ENCODE data around the gene TRIO.

Gene TRIO

GRCh38 chr5:14247054-14247386 is 103.9 kb downstream of the TRIO start:
- Histone ChIP-seq H3K27ac (ENCODE audit: low read depth, low read length) (no peak overlapping the region), H3K9me3 (ENCODE audit: control insufficient read depth in 1 of 2, low read length in 2 of 2) (no peaks in the 10 kb centered on the region), H3K27me3 (ENCODE audit: control insufficient read depth in 1 of 2, insufficient read depth in 2 of 2, low read length in 2 of 2) (no peaks in the 10 kb centered on the region), H3K36me3 (ENCODE audit: control insufficient read depth in 1 of 2, insufficient read depth in 2 of 2, low read length in 2 of 2) (no peaks in the 10 kb centered on the region), H3K4me3 (ENCODE audit: low read depth in 1 of 2, low read length in 2 of 2) (no peak overlapping the region), H3K4me1 (ENCODE audit: control insufficient read depth in 1 of 2, insufficient read depth in 2 of 2, low read length in 2 of 2) (peaks cover 14 to 21% of the 10 kb centered on the region in 2 donors), H3K9ac (ENCODE audit: low read depth in 1 of 2, low read length in 2 of 2) (no peak overlapping the region)

- Histone ChIP-seq H3K4me3 (ENCODE audit: low read depth in 1 of 2, low read length in 2 of 2) (peak overlapping the region in 1 of 2 donors; percentile 29), H3K27me3 (ENCODE audit: control insufficient read depth in 1 of 2, insufficient read depth in 2 of 2, low read length in 2 of 2) (no peaks in the 10 kb centered on the region), H3K9ac (ENCODE audit: low read depth in 1 of 2, low read length in 2 of 2) (no peak overlapping the region), H3K36me3 (ENCODE audit: control insufficient read depth in 1 of 2, insufficient read depth in 2 of 2, low read length in 2 of 2) (no peaks in the 10 kb centered on the region), H3K27ac (ENCODE audit: low read depth, low read length) (no peak overlapping the region), H3K9me3 (ENCODE audit: control insufficient read depth in 1 of 2, low read length in 2 of 2) (no peaks in the 10 kb centered on the region), H3K4me1 (ENCODE audit: control insufficient read depth in 1 of 2, insufficient read depth in 2 of 2, low read length in 2 of 2) (peaks cover 14 to 21% of the 10 kb centered on the region in 2 donors)
These were observed 106.3 kb downstream of the TRIO start for GRCh38 chr5:14249258-14250082.

GRCh38 chr5:14250084-14250695 is 107.0 kb downstream of the TRIO start:
- peaks cover 14 to 21% of the 10 kb centered on the region in 2 donors for H3K4me1 ChIP-seq (ENCODE audit: control insufficient read depth in 1 of 2, insufficient read depth in 2 of 2, low read length in 2 of 2)
- H3K27me3 ChIP-seq (ENCODE audit: control insufficient read depth in 1 of 2, insufficient read depth in 2 of 2, low read length in 2 of 2) = no peaks in the 10 kb centered on the region
- H3K36me3 ChIP-seq (ENCODE audit: control insufficient read depth in 1 of 2, insufficient read depth in 2 of 2, low read length in 2 of 2) = no peaks in the 10 kb centered on the region
- no peaks in the 10 kb centered on the region for H3K9me3 ChIP-seq (ENCODE audit: control insufficient read depth in 1 of 2, low read length in 2 of 2)
- no peak overlapping the region for H3K27ac ChIP-seq (ENCODE audit: low read depth, low read length)
- H3K4me3 ChIP-seq (ENCODE audit: low read depth in 1 of 2, low read length in 2 of 2) = no peak overlapping the region
- no peak overlapping the region for H3K9ac ChIP-seq (ENCODE audit: low read depth in 1 of 2, low read length in 2 of 2)

- H3K4me3 ChIP-seq (ENCODE audit: low read depth in 1 of 2, low read length in 2 of 2) = no peak overlapping the region
- peaks cover 11 to 21% of the 10 kb centered on the region in 2 donors for H3K4me1 ChIP-seq (ENCODE audit: control insufficient read depth in 1 of 2, insufficient read depth in 2 of 2, low read length in 2 of 2)
- H3K9ac ChIP-seq (ENCODE audit: low read depth in 1 of 2, low read length in 2 of 2) = no peak overlapping the region
These were observed 107.9 kb downstream of the TRIO start for GRCh38 chr5:14250748-14251701.

GRCh38 chr5:14251733-14252132 is 108.6 kb downstream of the TRIO start:
- Histone ChIP-seq H3K9me3 (ENCODE audit: control insufficient read depth in 1 of 2, low read length in 2 of 2) (no peaks in the 10 kb centered on the region), H3K36me3 (ENCODE audit: control insufficient read depth in 1 of 2, insufficient read depth in 2 of 2, low read length in 2 of 2) (no peaks in the 10 kb centered on the region), H3K27ac (ENCODE audit: low read depth, low read length) (no peak overlapping the region), H3K27me3 (ENCODE audit: control insufficient read depth in 1 of 2, insufficient read depth in 2 of 2, low read length in 2 of 2) (no peaks in the 10 kb centered on the region), H3K9ac (ENCODE audit: low read depth in 1 of 2, low read length in 2 of 2) (no peak overlapping the region), H3K4me3 (ENCODE audit: low read depth in 1 of 2, low read length in 2 of 2) (no peak overlapping the region), H3K4me1 (ENCODE audit: control insufficient read depth in 1 of 2, insufficient read depth in 2 of 2, low read length in 2 of 2) (peaks cover 11 to 21% of the 10 kb centered on the region in 2 donors)

More at GRCh38 chr5:14250748-14251701, 107.9 kb downstream of the TRIO start:
- no peaks in the 10 kb centered on the region for H3K9me3 ChIP-seq (ENCODE audit: control insufficient read depth in 1 of 2, low read length in 2 of 2)
- H3K27me3 ChIP-seq (ENCODE audit: control insufficient read depth in 1 of 2, insufficient read depth in 2 of 2, low read length in 2 of 2) = no peaks in the 10 kb centered on the region
- H3K27ac ChIP-seq (ENCODE audit: low read depth, low read length) = no peak overlapping the region
- no peaks in the 10 kb centered on the region for H3K36me3 ChIP-seq (ENCODE audit: control insufficient read depth in 1 of 2, insufficient read depth in 2 of 2, low read length in 2 of 2)

- no peak overlapping the region for H3K27ac ChIP-seq (ENCODE audit: low read depth, low read length)
- H3K27me3 ChIP-seq (ENCODE audit: control insufficient read depth in 1 of 2, insufficient read depth in 2 of 2, low read length in 2 of 2) = no peaks in the 10 kb centered on the region
- no peak overlapping the region for H3K9ac ChIP-seq (ENCODE audit: low read depth in 1 of 2, low read length in 2 of 2)
- no peaks in the 10 kb centered on the region for H3K9me3 ChIP-seq (ENCODE audit: control insufficient read depth in 1 of 2, low read length in 2 of 2)
- no peaks in the 10 kb centered on the region for H3K36me3 ChIP-seq (ENCODE audit: control insufficient read depth in 1 of 2, insufficient read depth in 2 of 2, low read length in 2 of 2)
- H3K4me3 ChIP-seq (ENCODE audit: low read depth in 1 of 2, low read length in 2 of 2) = no peak overlapping the region
- H3K4me1 ChIP-seq (ENCODE audit: control insufficient read depth in 1 of 2, insufficient read depth in 2 of 2, low read length in 2 of 2) = peaks cover 13 to 21% of the 10 kb centered on the region in 2 donors
These were observed 109.7 kb downstream of the TRIO start for GRCh38 chr5:14252793-14253192.

GRCh38 chr5:14254686-14255085 is 111.5 kb downstream of the TRIO start:
- Histone ChIP-seq H3K9ac (ENCODE audit: low read depth in 1 of 2, low read length in 2 of 2) (no peak overlapping the region), H3K9me3 (ENCODE audit: control insufficient read depth in 1 of 2, low read length in 2 of 2) (no peaks in the 10 kb centered on the region), H3K27me3 (ENCODE audit: control insufficient read depth in 1 of 2, insufficient read depth in 2 of 2, low read length in 2 of 2) (no peaks in the 10 kb centered on the region), H3K4me3 (ENCODE audit: low read depth in 1 of 2, low read length in 2 of 2) (no peak overlapping the region), H3K36me3 (ENCODE audit: control insufficient read depth in 1 of 2, insufficient read depth in 2 of 2, low read length in 2 of 2) (no peaks in the 10 kb centered on the region), H3K27ac (ENCODE audit: low read depth, low read length) (no peak overlapping the region), H3K4me1 (ENCODE audit: control insufficient read depth in 1 of 2, insufficient read depth in 2 of 2, low read length in 2 of 2) (peaks cover 13 to 15% of the 10 kb centered on the region in 2 donors)

GRCh38 chr5:14256026-14256690 is 113.0 kb downstream of the TRIO start:
- Histone ChIP-seq H3K36me3 (ENCODE audit: control insufficient read depth in 1 of 2, insufficient read depth in 2 of 2, low read length in 2 of 2) (no peaks in the 10 kb centered on the region), H3K9ac (ENCODE audit: low read depth in 1 of 2, low read length in 2 of 2) (no peak overlapping the region), H3K27ac (ENCODE audit: low read depth, low read length) (no peak overlapping the region), H3K4me3 (ENCODE audit: low read depth in 1 of 2, low read length in 2 of 2) (no peak overlapping the region), H3K27me3 (ENCODE audit: control insufficient read depth in 1 of 2, insufficient read depth in 2 of 2, low read length in 2 of 2) (no peaks in the 10 kb centered on the region), H3K9me3 (ENCODE audit: control insufficient read depth in 1 of 2, low read length in 2 of 2) (no peaks in the 10 kb centered on the region), H3K4me1 (ENCODE audit: control insufficient read depth in 1 of 2, insufficient read depth in 2 of 2, low read length in 2 of 2) (peaks cover 5% of the 10 kb centered on the region in 2 donors)

- Histone ChIP-seq H3K9ac (ENCODE audit: low read depth in 1 of 2, low read length in 2 of 2) (no peak overlapping the region), H3K27me3 (ENCODE audit: control insufficient read depth in 1 of 2, insufficient read depth in 2 of 2, low read length in 2 of 2) (no peaks in the 10 kb centered on the region), H3K36me3 (ENCODE audit: control insufficient read depth in 1 of 2, insufficient read depth in 2 of 2, low read length in 2 of 2) (no peaks in the 10 kb centered on the region), H3K4me1 (ENCODE audit: control insufficient read depth in 1 of 2, insufficient read depth in 2 of 2, low read length in 2 of 2) (peaks cover 5 to 6% of the 10 kb centered on the region in 2 donors), H3K9me3 (ENCODE audit: control insufficient read depth in 1 of 2, low read length in 2 of 2) (no peaks in the 10 kb centered on the region), H3K4me3 (ENCODE audit: low read depth in 1 of 2, low read length in 2 of 2) (no peak overlapping the region), H3K27ac (ENCODE audit: low read depth, low read length) (no peak overlapping the region)
These were observed 113.7 kb downstream of the TRIO start for GRCh38 chr5:14256756-14257393.

Data from duodenal mucosa (tissue), 2 donors.